H9 (cell line): ENCODE data around the gene LRP10. TPM values are rescaled to one million over a fixed set of nuclear protein-coding genes. Genes with fewer than 3 reads are reported as not detected.
A peak's percentile ranks its signal among the peaks of the same experiment; 100 is the strongest.

Experiments used
- DNase-seq: peaks from one replicate; pipeline ENCODE4 v3.0.0-alpha.2; 2017
- H2AFZ ChIP-seq: one replicate; pipeline ENCODE4 v1.6.1; 2013; ENCODE audit warnings: mild to moderate bottlenecking, low read length, control low read depth, moderate library complexity
- H2AK5ac ChIP-seq: 2 replicates; pipeline ENCODE4 v1.6.1; 2013; ENCODE audit warnings: low read length, control low read depth, mixed read lengths; ENCODE audit not compliant: insufficient read length
- H2BK120ac ChIP-seq: one replicate; pipeline ENCODE4 v1.6.1; 2013; ENCODE audit warnings: low read depth, mild to moderate bottlenecking, low read length, control low read depth, inconsistent platforms; ENCODE audit not compliant: poor library complexity, severe bottlenecking
- H2BK12ac ChIP-seq: 2 replicates; pipeline ENCODE4 v1.6.1; 2013; ENCODE audit warnings: low read length, control low read depth, mixed read lengths, low read depth; ENCODE audit not compliant: insufficient read length
- H2BK15ac ChIP-seq: 2 replicates; pipeline ENCODE4 v1.6.1; 2013; ENCODE audit warnings: low read depth, low read length, control low read depth
- H2BK20ac ChIP-seq: one replicate; pipeline ENCODE4 v1.6.1; 2013; ENCODE audit warnings: low read depth, mild to moderate bottlenecking, low read length, control low read depth, inconsistent platforms; ENCODE audit not compliant: poor library complexity, severe bottlenecking
- H2BK5ac ChIP-seq: 2 replicates; pipeline ENCODE4 v1.6.1; 2013; ENCODE audit warnings: low read length, control low read depth, mixed read lengths; ENCODE audit not compliant: insufficient read length
- H3K14ac ChIP-seq: 2 replicates; pipeline ENCODE4 v1.6.1; 2013; ENCODE audit warnings: low read length, control low read depth; ENCODE audit not compliant: insufficient read depth
- H3K18ac ChIP-seq: 2 replicates; pipeline ENCODE4 v1.6.1; 2013; ENCODE audit warnings: low read depth, mild to moderate bottlenecking, mixed read lengths, low read length, control low read depth; ENCODE audit not compliant: insufficient read length
- H3K23ac ChIP-seq: 2 replicates; pipeline ENCODE4 v1.6.1; 2013; ENCODE audit warnings: low read length, control low read depth, mixed read lengths, low read depth; ENCODE audit not compliant: insufficient read length
- H3K23me2 ChIP-seq: 2 replicates; pipeline ENCODE4 v1.6.1; 2013; ENCODE audit warnings: low read depth, mild to moderate bottlenecking, mixed read lengths, low read length, control low read depth; ENCODE audit not compliant: insufficient read length, poor library complexity, severe bottlenecking
- H3K27ac ChIP-seq: 2 replicates; pipeline ENCODE4 v1.5.1; 2013; ENCODE audit warnings: low read length, control low read depth, mixed read lengths, low read depth; ENCODE audit not compliant: insufficient read length
- H3K27me3 ChIP-seq: 2 replicates; pipeline ENCODE4 v1.6.1; 2013; ENCODE audit warnings: low read length, control low read depth, inconsistent platforms; ENCODE audit not compliant: insufficient read depth
- H3K4ac ChIP-seq: 2 replicates; pipeline ENCODE4 v1.6.1; 2013; ENCODE audit warnings: low read depth, mild to moderate bottlenecking, control low read depth, inconsistent platforms, low read length, moderate library complexity
- H3K4me1 ChIP-seq: 2 replicates; pipeline ENCODE4 v1.6.1; 2013; ENCODE audit warnings: low read length, control low read depth, inconsistent platforms; ENCODE audit not compliant: insufficient read depth
- H3K4me2 ChIP-seq: 2 replicates; pipeline ENCODE4 v1.6.1; 2013; ENCODE audit warnings: low read length, control low read depth, mixed read lengths; ENCODE audit not compliant: insufficient read length, insufficient read depth
- H3K56ac ChIP-seq: 2 replicates; pipeline ENCODE4 v1.6.1; 2013; ENCODE audit warnings: low read depth, mild to moderate bottlenecking, mixed read lengths, low read length, control low read depth; ENCODE audit not compliant: insufficient read length
- H3K79me1 ChIP-seq: 2 replicates; pipeline ENCODE4 v1.6.1; 2013; ENCODE audit warnings: low read depth, mild to moderate bottlenecking, moderate library complexity, low read length, control low read depth, inconsistent platforms; ENCODE audit not compliant: insufficient read depth, poor library complexity, severe bottlenecking
- H3K79me2 ChIP-seq: 2 replicates; pipeline ENCODE4 v1.6.1; 2013; ENCODE audit warnings: low read length, control low read depth, inconsistent platforms; ENCODE audit not compliant: insufficient read depth
- H3K9ac ChIP-seq: 2 replicates; pipeline ENCODE4 v1.6.1; 2013; ENCODE audit warnings: low read length, control low read depth, mixed read lengths; ENCODE audit not compliant: insufficient read length; ENCODE audit errors: extremely low read depth
- H3K9me3 ChIP-seq: one replicate; pipeline ENCODE4 v1.6.1; 2013; ENCODE audit warnings: low read depth, low read length, inconsistent platforms; ENCODE audit not compliant: control insufficient read depth
- H3T11ph ChIP-seq: one replicate; pipeline ENCODE4 v1.6.1; 2013; ENCODE audit warnings: mild to moderate bottlenecking, low read length, control low read depth, inconsistent platforms
- H4K20me1 ChIP-seq: one replicate; pipeline ENCODE4 v1.6.1; 2013; ENCODE audit not compliant: control insufficient read depth, insufficient read length, insufficient read depth
- H4K5ac ChIP-seq: 2 replicates; pipeline ENCODE4 v1.6.1; 2013; ENCODE audit warnings: low read depth, mild to moderate bottlenecking, mixed read lengths, low read length, control low read depth; ENCODE audit not compliant: insufficient read length
- H4K8ac ChIP-seq: replicated peaks from 2 replicates; pipeline ENCODE4 v1.6.1; 2013; ENCODE audit warnings: low read length, control low read depth, mixed read lengths, low read depth; ENCODE audit not compliant: insufficient read length
- H4K91ac ChIP-seq: 2 replicates; pipeline ENCODE4 v1.6.1; 2013; ENCODE audit warnings: low read depth, mild to moderate bottlenecking, moderate library complexity, mixed read lengths, low read length, control low read depth; ENCODE audit not compliant: insufficient read length
- H3K27ac Mint-ChIP-seq, 3 experiments: 2 replicates in 2 of 3; 3 replicates in 1 of 3; pipeline ENCODE4 v1.8.0; 2020 to 2021; ENCODE audit warnings: mixed read lengths in 3 of 3, mild to moderate bottlenecking in 1 of 3, moderate library complexity in 1 of 3
- H3K27me3 Mint-ChIP-seq: 2 replicates; pipeline ENCODE4 v1.8.0; 2021; ENCODE audit warnings: low read depth, mild to moderate bottlenecking, moderate library complexity, mixed read lengths
- H3K36me3 Mint-ChIP-seq, 3 experiments: 2 replicates in 2 of 3; 3 replicates in 1 of 3; pipeline ENCODE4 v1.8.0; 2020 to 2021; ENCODE audit warnings: low read depth in 3 of 3, mixed read lengths in 3 of 3; ENCODE audit not compliant: insufficient read depth in 1 of 3
- H3K4me1 Mint-ChIP-seq, 2 experiments: 2 replicates each; pipeline ENCODE4 v1.8.0; 2020; ENCODE audit warnings: mixed read lengths in 2 of 2
- H3K4me3 Mint-ChIP-seq, 2 experiments: 2 replicates in 1 of 2; 3 replicates in 1 of 2; pipeline ENCODE4 v1.8.0; 2020 to 2021; ENCODE audit warnings: mild to moderate bottlenecking in 2 of 2, mixed read lengths in 2 of 2, moderate library complexity in 1 of 2
- H3K9me3 Mint-ChIP-seq, 2 experiments: 2 replicates in 1 of 2; 3 replicates in 1 of 2; pipeline ENCODE4 v1.8.0; 2020; ENCODE audit warnings: mild to moderate bottlenecking in 2 of 2, mixed read lengths in 2 of 2, moderate library complexity in 1 of 2
- CTCF ChIP-seq: fragments of 200-600 bp; sonication (generic); conservative IDR thresholded peaks from 3 replicates; pipeline ENCODE4 v1.8.0; 2021; ENCODE audit warnings: antibody characterized with exemption, mild to moderate bottlenecking
- WGBS: extraction: QIAGEN DNeasy Blood & Tissue Kit; methylation state at CpG from one replicate; pipeline ENCODE4 v1.1.7; 2013; ENCODE audit warnings: missing lambda C conversion rate, low lambda C conversion rate, mixed read lengths; ENCODE audit not compliant: insufficient read length; ENCODE audit errors: extremely low coverage; 5-methylcytosine and 5-hydroxymethylcytosine counted together
- total RNA-seq: library from RNA; stranded (reverse); gene quantifications from 2 replicates; pipeline ENCODE4 v1.2.1, GENCODE V29; 2021

Gene LRP10
- total RNA-seq, 1 experiment from 2014 or later, result 13.3 TPM

GRCh38 chr14:22929104-22929960 lies 57.8 kb downstream of the LRP10 start, which contains the start of gene PRMT5:
TSS of gene PRMT5 (minus strand) at chr14:22929376. CDS start at chr14:22929361, 15 bp downstream.
- H3K9me3 Mint-ChIP-seq, result no peaks in the 10 kb centered on the region
- Histone ChIP-seq H2AFZ (no peak within 1 kb of the TSS), H3K18ac (peak within 1 kb of the TSS; percentile 91), H3K4me2 (peak within 1 kb of the TSS; percentile 99), H3K79me1 (no peaks in the 10 kb centered on the region), H3K23me2 (peaks cover 12% of the 10 kb centered on the region), H3K4ac (no peak within 1 kb of the TSS), H4K8ac (no peak within 1 kb of the TSS), H2BK15ac (no peak within 1 kb of the TSS), H3K9ac (peak within 1 kb of the TSS; percentile 88), H3K4me1 (peaks cover 3% of the 10 kb centered on the region), H2BK12ac (peak within 1 kb of the TSS; percentile 27), H3K56ac (peak within 1 kb of the TSS; percentile 9), H3K14ac (peak within 1 kb of the TSS; percentile 93), H4K5ac (peak within 1 kb of the TSS; percentile 9), H3K79me2 (peaks cover 5% of the 10 kb centered on the region), H2BK5ac (no peak within 1 kb of the TSS), H3K9me3 (no peaks in the 10 kb centered on the region), H4K20me1 (no peaks in the 10 kb centered on the region), H3K23ac (no peak within 1 kb of the TSS), H2BK20ac (no peak within 1 kb of the TSS), H3K27me3 (no peaks in the 10 kb centered on the region), H2BK120ac (no peak within 1 kb of the TSS), H2AK5ac (no peak within 1 kb of the TSS), H3T11ph (no peak within 1 kb of the TSS), H4K91ac (no peak within 1 kb of the TSS), H3K27ac (no peak within 1 kb of the TSS)
- TF ChIP-seq CTCF, result no peak
- H3K27me3 Mint-ChIP-seq, result no peaks in the 10 kb centered on the region
- peak; percentile 100 for DNase-seq
- H3K27ac Mint-ChIP-seq, result no peak within 1 kb of the TSS
- peaks cover 6 to 11% of the 10 kb centered on the region in 2 experiments for H3K4me1 Mint-ChIP-seq
- WGBS, result no CpG with 5 or more reads among the region's 51 CpGs
- peaks cover 23 to 30% (median 30%) of the 10 kb centered on the region in 3 experiments; a peak in 6 of 7 replicates for H3K36me3 Mint-ChIP-seq
- H3K4me3 Mint-ChIP-seq, result no peak within 1 kb of the TSS
